DMS53 (cell line): ENCODE results near the gene IGSF9B.

Source experiments
- DNase-seq: peaks from one replicate; lab custom pipeline; 2025; lab: John Stamatoyannopoulos, UW

IGSF9B gene

DNA sequence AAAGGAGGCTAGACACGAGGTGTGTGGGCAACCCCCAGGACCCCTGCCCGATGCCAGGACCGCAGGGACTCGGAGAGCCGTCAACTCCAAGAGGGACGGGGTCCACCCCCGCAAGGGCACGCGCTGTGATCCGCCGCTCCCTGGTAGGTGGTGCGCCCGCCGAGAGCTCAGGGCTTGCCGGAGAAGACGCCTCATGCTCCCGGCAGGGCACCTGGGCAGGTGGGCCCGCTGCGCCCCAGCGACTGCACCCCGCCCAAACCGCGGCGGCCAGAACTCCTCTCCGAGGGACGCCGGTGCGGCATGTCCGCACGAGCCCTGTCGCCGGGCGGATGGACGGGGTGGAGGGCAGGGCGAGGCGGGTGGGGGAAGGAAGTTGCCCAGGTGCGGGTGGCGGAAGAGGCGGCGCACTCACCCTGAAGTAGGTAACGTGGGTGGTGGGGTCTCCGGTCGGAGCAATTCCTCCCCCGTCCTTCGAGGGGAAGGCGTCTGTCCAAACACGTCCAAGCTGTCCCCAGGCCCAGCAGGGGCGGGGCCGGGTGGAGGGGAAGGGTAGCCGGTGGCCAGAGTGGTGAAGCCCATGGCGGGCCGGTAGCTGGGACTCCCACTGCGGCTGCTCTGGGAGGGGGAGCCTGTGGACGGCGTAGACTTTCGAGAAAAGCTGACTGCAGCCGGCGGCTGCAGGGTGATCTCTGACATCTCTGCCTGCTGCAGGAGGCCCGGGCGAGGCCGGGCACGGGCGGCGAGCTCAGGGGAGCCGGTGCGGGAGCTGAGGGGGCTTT, 37.2 kb downstream of the IGSF9B start:
- peak; percentile 81 for DNase-seq

DNA sequence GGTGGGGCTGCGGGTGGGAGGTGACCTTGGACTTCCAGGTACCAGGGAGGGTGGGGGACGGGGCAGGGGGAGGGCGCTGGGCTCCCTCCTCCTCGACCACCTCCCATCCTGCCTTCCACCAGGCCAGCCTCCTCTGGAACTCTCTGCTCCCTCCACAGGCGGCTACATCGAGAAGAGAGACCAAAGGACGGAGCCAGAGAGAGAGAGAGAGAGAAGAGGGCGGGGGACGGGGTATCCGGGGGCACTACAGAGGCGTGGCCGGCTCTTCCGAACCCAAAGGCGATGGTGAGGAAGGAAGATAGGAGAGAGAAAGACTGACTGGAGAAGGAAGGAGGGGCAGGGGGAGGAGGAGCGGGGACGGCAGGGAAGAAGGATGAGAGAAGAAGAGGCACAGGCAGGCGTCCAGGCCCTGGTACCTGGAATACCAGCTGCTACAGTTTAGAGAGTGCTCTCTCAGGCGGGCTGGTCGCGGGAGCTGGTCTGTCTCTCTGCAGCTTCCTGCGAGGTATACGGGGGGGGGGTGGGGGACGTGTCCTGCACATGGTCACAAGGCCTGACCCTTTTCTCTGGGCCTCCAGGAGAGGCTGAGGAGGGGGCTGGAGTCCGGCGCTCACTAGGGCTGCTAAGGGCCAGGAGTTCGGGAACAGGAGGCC, 38.0 kb downstream of the IGSF9B start:
- peak; percentile 74 for DNase-seq

DNA sequence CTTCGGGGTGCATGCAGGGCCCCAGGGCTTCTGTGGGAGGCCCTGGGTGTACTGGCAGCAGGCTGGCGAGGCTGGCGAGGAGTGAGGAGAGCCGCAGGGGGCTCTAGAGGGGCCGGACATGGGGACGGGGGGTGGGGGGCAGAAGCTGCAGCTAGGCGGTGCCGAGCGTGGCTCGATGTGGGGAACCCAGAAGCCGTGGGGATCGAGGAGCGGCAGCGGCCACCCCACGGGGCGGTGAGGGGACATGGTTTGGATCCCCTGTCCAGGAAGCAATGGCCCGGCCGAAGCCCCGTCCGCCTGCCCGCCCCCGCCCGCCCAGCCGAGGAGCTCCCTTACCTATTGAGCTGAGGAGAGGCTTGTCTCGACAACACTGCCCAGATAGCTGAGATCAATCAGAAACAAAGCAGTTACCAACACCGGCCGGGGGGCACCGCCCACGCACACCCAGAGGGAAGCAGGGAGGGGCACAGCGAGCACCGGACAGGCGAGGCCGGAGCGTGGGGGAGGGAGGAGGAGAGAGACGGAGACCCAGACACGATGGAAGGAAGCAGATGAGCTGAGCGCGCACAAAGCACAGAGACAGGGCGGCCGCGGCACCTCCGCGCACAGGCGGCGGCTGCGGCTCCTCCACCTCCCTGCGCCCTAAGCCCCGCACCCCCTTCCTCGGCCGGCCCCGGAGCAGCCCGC, 38.7 kb downstream of the IGSF9B start:
- DNase-seq = peak; percentile 45

DNA sequence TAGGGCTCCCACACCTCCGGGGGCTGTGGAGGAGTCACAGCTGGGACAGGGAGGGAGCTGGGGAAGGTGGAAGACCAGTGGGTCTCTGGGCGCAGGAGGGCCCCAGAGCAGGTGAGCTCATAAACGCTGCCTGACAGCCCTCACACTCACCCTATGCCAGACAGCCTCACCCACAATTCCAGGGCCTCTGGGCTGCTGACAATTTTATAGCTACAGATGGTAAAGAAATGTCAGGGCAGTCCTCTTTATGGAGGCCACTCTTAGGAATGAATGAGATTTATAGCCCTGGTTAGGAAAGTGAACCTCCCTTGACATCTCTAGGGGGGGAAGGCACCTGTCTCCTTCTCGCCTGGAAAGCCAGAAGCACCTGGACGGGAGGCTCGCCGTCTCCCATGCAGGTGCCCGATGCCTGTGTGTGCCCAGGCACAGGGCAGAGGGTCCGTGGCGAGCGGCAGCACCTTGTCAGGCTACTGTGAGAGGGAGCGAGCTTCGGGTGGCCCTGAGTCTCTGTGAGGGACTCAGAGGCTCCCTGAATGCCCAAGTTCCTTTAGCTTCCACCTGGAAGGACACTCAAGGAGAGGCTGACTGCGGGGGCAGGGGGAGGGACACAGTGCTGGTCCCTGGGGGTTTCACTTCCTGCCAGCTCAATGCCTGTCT, 39.9 kb downstream of the IGSF9B start:
- no peak for DNase-seq

DNA sequence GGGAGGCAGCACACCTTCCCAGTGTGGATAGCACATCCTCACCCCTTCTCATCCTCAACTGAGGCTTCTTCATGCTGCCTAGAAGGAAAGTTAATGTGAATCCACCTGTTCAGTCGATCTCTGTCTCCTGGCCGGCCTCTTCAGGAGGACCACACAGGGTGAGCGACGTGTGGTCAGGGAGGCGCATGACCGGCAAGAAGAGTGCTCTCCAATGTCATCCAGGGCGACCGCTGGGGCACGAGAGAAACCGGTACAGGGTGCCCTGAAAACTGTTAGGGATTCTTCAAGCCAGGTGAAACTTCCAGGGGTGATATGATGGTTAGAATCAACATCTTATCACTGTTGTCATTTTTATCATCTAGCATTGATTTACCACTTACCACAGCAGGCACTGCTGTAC, 43.0 kb downstream of the IGSF9B start:
- DNase-seq = no peak

DNA sequence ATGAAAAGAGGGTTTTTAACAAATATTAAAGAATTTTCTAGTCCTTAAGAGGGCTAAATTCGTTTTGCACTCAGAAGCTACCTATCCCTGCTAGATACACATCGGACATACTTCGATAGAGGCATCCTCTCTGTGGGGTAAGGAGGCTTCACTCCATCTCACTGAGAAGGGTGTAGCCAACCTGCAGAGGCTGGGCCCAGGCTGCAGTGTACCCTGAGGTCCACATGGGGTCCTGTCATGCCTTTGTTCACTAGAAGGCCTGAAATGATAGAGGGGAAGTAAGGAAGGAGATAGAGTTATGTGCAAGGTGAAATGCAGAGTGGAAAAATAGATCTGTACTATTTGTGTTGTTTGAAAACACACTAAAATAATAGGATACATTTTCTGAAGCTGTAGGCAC, 45.6 kb downstream of the IGSF9B start:
- DNase-seq = peak; percentile 41

DNA sequence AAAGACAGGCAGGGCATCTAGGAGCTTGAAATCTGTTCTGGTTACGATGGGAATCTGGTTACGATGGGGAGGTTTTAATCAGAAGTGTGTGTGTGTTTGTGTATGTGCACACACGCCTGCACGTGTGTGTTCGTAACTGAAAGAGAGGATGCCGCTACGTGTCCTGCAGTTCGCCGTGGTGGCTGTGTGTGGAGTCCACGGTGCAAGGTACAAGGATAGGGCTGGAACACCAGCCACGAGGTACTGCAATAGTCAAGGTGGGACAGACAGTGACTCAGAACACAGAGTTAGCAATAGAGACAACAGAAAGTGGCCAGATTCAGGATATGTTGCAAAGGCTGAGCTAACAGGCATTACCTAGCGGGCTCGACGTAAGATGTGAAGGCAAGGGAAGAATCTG, 46.7 kb downstream of the IGSF9B start:
- no peak for DNase-seq

DNA sequence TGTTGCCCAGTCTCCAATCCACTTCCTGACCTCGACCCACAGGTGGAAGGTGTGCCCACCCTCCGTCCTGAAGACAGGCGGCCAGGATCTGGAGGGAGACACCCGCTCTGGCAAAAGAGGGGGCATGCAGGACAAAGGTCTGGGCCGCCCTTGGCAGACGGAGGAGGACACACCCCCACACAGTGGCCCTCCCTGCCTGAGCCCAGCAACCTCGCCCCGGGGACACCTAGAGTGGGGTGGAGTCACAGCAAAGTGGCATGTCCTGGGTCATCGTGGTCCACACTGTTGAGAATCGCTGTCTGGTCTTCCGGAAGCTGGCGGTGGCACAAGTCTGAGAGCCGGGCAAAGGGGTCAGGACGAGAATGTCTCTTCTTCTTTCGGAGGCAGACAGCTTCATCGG, 47.9 kb downstream of the IGSF9B start:
- no peak for DNase-seq

DNA sequence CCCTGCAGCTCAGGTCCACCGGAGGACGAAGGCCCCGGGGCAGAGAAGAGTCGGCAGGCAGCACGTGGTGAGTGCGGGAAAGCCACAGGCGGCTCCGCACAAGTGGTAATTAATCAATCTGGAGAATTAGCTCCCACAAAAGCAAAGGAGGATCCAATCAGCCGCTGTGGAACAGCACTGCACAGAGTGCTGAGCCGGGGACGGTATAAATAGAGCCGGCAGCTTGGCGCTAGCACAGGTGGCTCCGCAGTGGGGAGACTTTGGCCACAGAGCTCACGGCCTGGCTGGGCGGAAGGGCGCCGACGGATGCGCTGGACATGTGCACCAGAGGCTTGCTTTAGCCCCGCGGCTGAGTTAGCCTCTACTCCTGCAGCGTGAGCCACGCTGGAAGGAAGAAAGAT, 48.9 kb downstream of the IGSF9B start:
- DNase-seq = no peak

DNA sequence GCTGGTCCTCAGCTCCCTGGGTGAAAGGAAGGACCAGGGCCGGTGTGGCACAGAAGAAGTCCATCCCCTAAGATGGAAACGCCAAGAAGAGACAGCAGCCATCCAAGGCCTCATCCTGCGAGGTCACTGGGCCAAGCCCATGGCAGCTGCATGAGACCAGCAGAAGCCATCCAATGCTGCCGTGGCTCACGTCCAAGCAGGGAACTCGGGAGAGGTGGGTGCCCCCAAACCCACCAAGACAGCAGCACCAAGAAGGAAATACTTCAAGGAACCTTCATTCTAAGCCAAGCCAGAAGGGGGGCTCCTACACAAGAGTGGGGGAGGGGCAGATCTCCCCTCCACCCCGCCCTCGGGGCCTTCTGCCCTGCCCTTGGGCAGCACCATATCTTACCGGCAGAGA, 49.6 kb downstream of the IGSF9B start:
- no peak for DNase-seq

DNA sequence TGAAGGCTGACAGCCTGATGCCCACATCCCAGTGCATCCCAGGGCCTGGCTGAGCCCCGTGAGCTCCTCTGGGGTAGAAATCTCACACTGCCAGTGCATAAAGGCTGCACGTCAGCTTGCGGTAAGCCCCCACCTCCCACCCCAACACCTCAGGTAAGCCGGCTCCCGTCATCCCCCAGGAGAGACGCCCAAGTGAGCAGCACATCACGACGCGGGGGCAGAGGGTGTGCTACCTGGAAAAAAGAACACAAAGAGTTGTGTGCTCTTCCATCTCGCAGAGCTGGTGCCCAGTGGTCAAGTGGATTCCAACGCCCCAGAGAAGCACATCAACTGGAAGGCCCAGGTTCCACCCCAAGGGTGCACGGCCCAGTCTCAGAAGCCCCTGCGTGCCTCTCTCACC, 50.0 kb downstream of the IGSF9B start:
- DNase-seq = no peak

DNA sequence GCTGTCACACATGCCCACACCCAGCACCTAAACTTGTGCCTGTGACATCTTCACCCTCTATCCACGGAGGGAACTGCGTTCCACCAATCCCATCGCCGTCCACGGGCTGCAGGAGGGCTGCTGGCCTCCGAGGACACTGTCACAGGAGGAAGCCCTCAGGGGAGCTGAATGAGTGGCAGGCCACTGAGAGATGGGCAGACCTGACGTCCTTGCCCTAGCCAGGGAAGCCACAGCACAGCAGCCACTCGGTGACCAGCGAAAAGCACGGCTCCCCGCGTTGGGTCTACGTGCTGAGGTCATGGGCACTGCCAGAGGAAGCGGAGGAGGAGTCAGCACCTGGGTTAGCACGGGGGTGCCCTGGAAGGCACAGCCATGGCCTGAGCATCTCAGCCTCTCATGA, 50.5 kb downstream of the IGSF9B start:
- no peak for DNase-seq

DNA sequence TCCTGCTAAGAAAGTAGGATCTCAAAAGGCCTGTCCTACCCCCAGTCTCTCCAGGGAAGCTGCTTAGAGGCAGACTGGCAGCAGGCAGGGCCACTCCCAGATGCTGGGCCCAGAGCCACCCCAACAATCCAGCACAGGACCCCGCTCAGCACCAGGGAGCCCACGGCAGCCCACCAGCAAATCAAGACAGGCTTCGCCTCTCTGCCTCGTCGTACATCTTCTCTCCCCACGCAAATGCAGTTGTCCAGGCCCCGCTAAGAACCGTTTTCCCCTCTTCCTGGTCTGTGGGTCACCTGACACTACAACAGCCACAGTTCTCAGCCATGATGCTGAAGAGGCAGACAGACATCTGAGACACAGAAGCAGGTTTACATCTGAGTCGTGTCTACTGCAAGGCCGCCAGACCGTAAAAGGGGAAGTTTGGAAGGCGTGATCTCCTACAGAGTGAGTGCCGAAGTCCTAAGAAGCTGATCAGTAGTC, 51.1 kb downstream of the IGSF9B start:
- DNase-seq = no peak

DNA sequence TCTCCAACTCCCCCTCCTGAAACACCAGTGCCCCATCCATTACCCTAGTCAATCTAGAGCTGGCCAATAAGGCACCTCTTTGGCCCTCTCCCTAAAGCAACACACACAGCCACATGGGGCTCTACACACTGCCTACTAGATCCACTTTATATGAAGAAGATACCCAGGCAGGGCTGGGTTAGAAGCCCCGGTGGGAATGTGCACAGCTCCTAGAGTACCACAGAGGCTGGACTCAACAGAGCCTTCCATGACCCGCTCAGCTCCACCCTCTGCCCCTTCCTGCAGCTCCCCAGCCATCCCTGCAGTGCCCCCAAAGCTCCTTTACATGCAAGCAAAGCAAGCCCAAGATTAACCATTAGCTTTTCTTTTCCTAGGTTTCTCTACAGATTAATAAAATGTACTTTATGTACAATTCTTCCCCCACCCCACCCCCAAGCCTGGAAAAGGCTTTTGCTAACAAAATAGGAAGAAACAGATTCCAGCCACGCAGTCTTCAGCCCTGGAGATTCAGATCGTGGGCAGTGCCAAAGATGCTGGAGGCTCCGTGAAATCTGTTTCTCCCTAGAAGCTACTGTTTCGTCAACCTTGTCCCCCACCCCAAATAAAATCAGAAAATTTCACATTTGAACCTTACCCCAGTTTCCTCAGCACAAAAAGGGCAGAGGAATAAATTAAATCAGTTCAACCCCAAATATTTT, 51.8 kb downstream of the IGSF9B start:
- no peak for DNase-seq

DNA sequence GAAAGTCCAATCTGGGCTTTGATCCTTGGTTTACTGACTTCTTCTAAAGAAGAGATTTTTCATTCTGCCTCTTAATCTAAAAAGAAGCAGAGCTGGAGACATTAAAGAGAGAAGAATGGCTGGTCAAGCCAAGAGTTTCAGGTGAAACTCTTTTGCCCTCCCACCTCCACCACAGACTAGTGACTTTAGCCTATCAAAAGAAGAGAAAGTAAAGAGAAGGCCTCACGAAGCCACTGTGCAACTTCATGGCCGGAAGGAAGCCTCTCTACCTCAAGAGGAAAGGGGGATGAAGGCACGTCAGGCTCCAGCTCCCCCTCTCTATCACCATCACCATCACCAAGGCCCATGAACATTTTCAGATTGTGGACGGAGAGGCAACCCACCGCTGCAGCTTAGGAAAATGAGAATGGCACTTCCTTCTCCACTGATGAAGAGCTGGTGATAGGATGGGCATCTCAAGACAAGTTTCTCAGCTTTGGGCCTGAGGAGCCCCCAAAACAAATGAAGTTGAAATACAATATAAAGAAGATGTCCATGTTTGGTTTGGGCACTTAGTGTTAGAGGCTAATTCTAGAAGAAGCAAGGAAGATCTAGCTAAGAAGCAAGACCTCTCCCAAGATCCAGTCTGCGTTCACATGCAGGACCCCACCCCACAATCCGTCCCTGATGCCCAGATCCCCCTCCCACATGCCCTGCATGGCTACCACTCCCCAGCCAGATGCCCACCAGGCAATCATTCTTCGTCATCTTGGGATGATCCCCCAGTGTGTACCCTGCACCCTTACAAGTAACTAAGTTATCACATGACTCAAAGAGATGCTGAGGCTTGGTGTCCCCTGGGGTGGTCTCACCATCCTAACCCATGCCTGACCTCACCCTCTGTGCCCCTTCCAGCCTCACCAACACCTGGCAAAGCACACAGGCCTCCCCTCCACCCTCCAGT, 52.6 kb downstream of the IGSF9B start:
- no peak for DNase-seq

DNA sequence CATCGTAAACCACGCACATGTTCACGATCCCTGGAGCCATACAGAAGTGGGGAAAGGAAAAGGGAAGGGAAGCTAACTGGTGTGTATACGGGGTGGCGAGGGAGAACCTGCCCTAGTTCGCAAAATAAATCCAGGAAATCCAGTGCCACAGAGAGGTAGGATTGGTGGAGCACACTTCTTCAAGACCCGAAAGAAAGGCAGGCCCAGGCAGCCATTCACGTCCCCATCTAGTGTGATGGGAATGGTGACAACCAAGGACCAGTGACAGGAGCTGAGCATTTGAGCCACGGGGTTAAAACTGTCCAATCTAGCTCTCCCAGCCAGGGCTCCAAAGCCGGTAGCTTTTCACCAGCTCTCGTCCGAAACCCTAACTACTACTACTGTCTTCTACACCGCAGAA, 53.7 kb downstream of the IGSF9B start:
- no peak for DNase-seq

DNA sequence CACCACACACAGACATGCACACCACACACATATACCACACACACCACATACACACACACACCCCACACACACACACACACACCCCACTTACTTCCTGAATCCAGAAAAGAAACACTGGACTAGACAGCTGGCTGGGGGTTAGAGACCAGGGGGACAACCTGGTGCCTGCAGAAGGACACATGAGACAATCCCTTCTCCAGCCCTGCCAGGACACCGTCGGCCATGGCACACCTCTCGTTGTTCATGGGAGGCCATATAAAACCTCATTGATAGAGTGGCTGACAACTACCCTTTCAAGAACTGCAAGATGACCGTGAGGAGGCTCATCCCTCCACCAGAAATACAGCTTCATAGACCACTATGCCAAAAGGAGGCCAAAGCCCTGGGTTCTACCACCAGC, 54.3 kb downstream of the IGSF9B start:
- DNase-seq = no peak

DNA sequence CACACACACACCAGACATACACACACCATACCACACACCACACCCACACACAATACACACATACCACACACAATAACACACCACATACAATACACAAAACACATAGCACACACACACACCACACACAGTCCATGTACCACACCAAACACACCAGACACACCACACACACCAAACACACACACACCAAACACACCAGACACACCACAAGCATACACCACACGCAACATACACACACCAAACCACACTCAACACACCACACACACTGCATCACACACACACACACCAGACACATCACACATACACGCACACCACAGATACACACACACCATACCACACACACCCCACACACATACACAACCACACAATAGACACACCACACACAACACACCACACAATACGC, 54.8 kb downstream of the IGSF9B start:
- DNase-seq = no peak

DNA sequence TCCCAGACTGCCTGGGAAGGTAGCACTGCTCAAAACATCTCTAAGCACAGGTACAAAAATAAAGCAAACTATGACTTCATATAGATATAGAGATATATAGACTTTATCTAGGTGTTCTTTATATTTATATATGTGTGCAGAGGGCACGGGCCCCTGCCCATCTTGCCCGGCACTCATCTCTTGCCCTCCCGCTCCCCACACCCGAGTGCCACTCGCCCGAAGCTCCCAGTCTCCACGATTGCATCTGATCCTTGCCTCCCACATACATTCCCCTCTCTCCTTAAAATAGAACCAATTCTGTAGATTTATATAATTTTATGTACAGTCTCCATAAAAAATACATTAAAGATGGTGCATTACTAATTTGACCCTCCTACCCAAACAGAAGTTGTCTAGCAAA, 55.5 kb downstream of the IGSF9B start:
- no peak for DNase-seq

DNA sequence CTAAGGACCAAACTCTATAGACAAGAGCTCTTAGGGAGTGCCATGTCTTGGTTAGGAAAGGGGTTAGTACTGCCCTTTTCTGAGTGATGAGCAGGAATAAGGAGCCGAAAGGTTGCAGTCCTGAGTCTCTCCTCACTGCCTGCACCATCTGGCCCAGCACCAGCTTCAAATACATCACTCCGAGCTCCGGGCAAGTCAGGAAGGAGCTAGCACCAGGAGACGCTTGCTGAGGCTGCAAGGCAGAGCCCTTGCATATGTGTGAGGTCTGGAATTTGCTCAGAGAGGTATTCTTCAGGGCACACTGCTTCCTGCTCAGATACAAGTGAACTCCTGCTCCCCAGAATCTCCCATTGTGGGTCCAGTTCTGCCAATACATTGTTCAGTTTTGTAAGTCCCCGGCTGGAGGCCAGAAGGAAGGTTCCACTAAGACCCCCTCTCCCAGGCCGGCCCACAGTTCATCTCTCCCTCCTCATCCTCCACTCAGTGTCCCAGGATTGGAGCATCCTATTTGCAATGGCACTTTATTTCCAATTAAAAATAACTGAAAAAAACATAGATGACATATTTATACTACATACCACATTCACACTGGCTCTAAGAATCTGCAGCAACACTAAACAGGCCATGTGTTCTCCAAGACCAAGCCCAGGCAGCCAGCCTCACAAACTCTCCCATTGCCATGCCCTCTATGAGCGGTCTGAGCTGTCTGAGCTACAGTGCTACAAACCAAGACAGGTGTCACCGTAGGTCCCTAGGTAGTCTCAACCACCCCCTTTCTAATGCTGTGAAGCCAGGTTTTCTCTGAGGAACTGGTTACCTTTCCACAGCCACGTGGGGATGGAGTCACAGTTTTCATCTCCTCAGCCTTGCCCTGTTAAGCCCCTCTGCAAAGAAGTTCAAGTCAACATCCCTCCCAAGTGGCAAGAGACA, 56.3 kb downstream of the IGSF9B start:
- no peak for DNase-seq
